B cell (primary cell): ENCODE results near the gene F13A1. TPM values are rescaled to one million over a fixed set of nuclear protein-coding genes. Genes with fewer than 3 reads are reported as not detected.

Experiments used
- ATAC-seq: fragments of 200-7000 bp; cut with Tn5 transposase; one replicate; pipeline ENCODE4 v1.10.0; 2021; ENCODE audit warnings: low read depth, mild to moderate bottlenecking, moderate number of reproducible peaks, moderate library complexity
- CTCF ChIA-PET: fragments of 350-600 bp; sonication (Branson Sonifier 250); formaldehyde crosslinking; loops from one replicate; lab custom pipeline; 2021; ENCODE audit warnings: antibody characterized with exemption, inconsistent platforms; lab: Charles Lee
- POLR2A ChIA-PET: fragments of 350-600 bp; sonication (Branson Sonifier 250); formaldehyde crosslinking; loops from one replicate; lab custom pipeline; 2021; ENCODE audit warnings: antibody characterized with exemption; lab: Charles Lee
- DNase-seq: peaks from one replicate; pipeline ENCODE4 v3.0.0; 2013
- H2AFZ ChIP-seq: 2 replicates; pipeline ENCODE4 v1.6.1; 2012; ENCODE audit warnings: mild to moderate bottlenecking, low read depth, low read length; ENCODE audit not compliant: insufficient read depth, poor library complexity, severe bottlenecking
- H3K27ac ChIP-seq, 2 donors: 1 replicate in 1 of 2; 2 replicates in 1 of 2; pipeline ENCODE4 v1.5.1; 2012 to 2013; ENCODE audit warnings: low read length in 2 of 2, mild to moderate bottlenecking in 2 of 2, moderate library complexity in 1 of 2
- H3K27me3 ChIP-seq, 4 experiments: fragments of 200-600 bp in 1 of 4; sonication (generic) in 1 of 4; replicated peaks in 1 of 4; 1 replicate in 2 of 4; 2 replicates in 2 of 4; pipeline versions ENCODE4 v1.6.1 to v1.7.0; 2013 to 2016; ENCODE audit warnings: low read length in 3 of 4, mild to moderate bottlenecking in 2 of 4, mixed read lengths in 1 of 4, moderate library complexity in 1 of 4; ENCODE audit not compliant: insufficient read depth in 4 of 4, control insufficient read depth in 3 of 4; ENCODE audit errors: control extremely low read depth in 1 of 4
- H3K36me3 ChIP-seq, 2 experiments: replicated peaks in 1 of 2; 1 replicate in 1 of 2; 2 replicates in 1 of 2; pipeline versions ENCODE4 v1.6.1 to v1.7.1; 2013; ENCODE audit warnings: low read length in 1 of 2; ENCODE audit not compliant: insufficient read depth in 2 of 2, control insufficient read depth in 1 of 2; ENCODE audit errors: control extremely low read depth in 1 of 2, extremely low read depth in 1 of 2
- H3K4me1 ChIP-seq, 2 donors: fragments of 200-600 bp in 1 of 2; sonication (generic) in 1 of 2; 1 replicate in 1 of 2; 2 replicates in 1 of 2; pipeline versions ENCODE4 v1.5.1 to v1.6.1; 2013 to 2017; ENCODE audit warnings: low read length in 2 of 2; ENCODE audit not compliant: control insufficient read depth in 2 of 2, insufficient read depth in 2 of 2
- H3K4me2 ChIP-seq: replicated peaks from 2 replicates; pipeline ENCODE3; 2012; ENCODE audit warnings: mild to moderate bottlenecking, low read depth, low read length; ENCODE audit not compliant: poor library complexity, severe bottlenecking
- H3K4me3 ChIP-seq, 5 experiments: fragments of 200-600 bp in 1 of 5; sonication (generic) in 1 of 5; 1 replicate in 3 of 5; 2 replicates in 2 of 5; pipeline versions ENCODE4 v1.5.1 to v1.7.0; 2011 to 2016; ENCODE audit warnings: low read length in 4 of 5, mild to moderate bottlenecking in 4 of 5, low read depth in 2 of 5, control low read depth in 1 of 5, moderate library complexity in 1 of 5; ENCODE audit not compliant: insufficient read depth in 1 of 5; ENCODE audit errors: control extremely low read depth in 1 of 5, extremely low read depth in 1 of 5
- H3K79me2 ChIP-seq: fragments of 200-600 bp; sonication (generic); one replicate; pipeline ENCODE4 v1.6.0; 2016; ENCODE audit warnings: low read length; ENCODE audit not compliant: control insufficient read depth, insufficient read depth
- H3K9ac ChIP-seq: fragments of 200-600 bp; sonication (generic); 2 replicates; pipeline ENCODE4 v1.6.1; 2017; ENCODE audit warnings: mild to moderate bottlenecking, low read length, moderate library complexity
- H3K9me3 ChIP-seq, 3 donors: one replicate each; pipeline versions ENCODE4 v1.6.1 to v1.7.1; 2013; ENCODE audit warnings: low read length in 2 of 3; ENCODE audit not compliant: control insufficient read depth in 2 of 3, insufficient read depth in 1 of 3; ENCODE audit errors: control extremely low read depth in 1 of 3
- H4K20me1 ChIP-seq: 2 replicates; pipeline ENCODE4 v1.6.0; 2012; ENCODE audit warnings: mild to moderate bottlenecking, low read length; ENCODE audit not compliant: insufficient read depth, control insufficient read depth, poor library complexity, severe bottlenecking
- H3K27ac Mint-ChIP-seq: one replicate; pipeline ENCODE4 v1.8.0; 2021; ENCODE audit warnings: mixed read lengths
- H3K27me3 Mint-ChIP-seq: one replicate; pipeline ENCODE4 v1.8.0; 2021; ENCODE audit warnings: mixed read lengths
- H3K4me1 Mint-ChIP-seq: one replicate; pipeline ENCODE4 v1.8.0; 2021; ENCODE audit warnings: mixed read lengths
- H3K4me3 Mint-ChIP-seq: one replicate; pipeline ENCODE4 v1.8.0; 2021; ENCODE audit warnings: mixed read lengths
- H3K9me3 Mint-ChIP-seq: one replicate; pipeline ENCODE4 v1.8.0; 2022; ENCODE audit warnings: mixed read lengths; ENCODE audit not compliant: insufficient read depth
- EZH2 ChIP-seq: IDR thresholded peaks from 2 replicates; pipeline ENCODE4 v1.6.1; 2012; ENCODE audit warnings: borderline replicate concordance, low read depth, mild to moderate bottlenecking, moderate library complexity, low read length; ENCODE audit not compliant: insufficient read depth, poor library complexity, severe bottlenecking
- whole genome bisulfite sequencing: methylation state at CpG from one replicate; pipeline ENCODE4 v1.1.5; 2013; ENCODE audit warnings: missing lambda C conversion rate; ENCODE audit not compliant: insufficient coverage; 5-methylcytosine and 5-hydroxymethylcytosine counted together
- intact Hi-C: fragments of 100-400 bp; cut with micrococcal nuclease; formaldehyde crosslinking; loops from one replicate; pipeline ENCODE4 v1.10.0; 2022
- polyA plus RNA-seq: library from polyadenylated mRNA; depleted of rRNA; stranded (reverse); fragments of >200 nt; gene quantifications from 2 replicates; pipeline ENCODE4 v1.2.3, GENCODE V29; 2012
- total RNA-seq, 2 donors: library from RNA; stranded (reverse); fragments of 120-200 nt in 1 of 2; gene quantifications; 1 replicate in 1 of 2; 2 replicates in 1 of 2; pipeline versions ENCODE4 v1.2.3 to v1.2.4, GENCODE V29; 2013 to 2022
- TF ChIP-seq, protein P1 (sequence below): fragments of 200-600 bp; IDR thresholded peaks from one replicate; pipeline ENCODE4 v1.8.0; 2022; ENCODE audit warnings: antibody characterized with exemption, mild to moderate bottlenecking

Gene F13A1
- total and polyA plus RNA-seq, 2 donors (not counting 1 experiment from before 2014, with no cell fraction given) = 0.43 to 2.0 TPM

DNA sequence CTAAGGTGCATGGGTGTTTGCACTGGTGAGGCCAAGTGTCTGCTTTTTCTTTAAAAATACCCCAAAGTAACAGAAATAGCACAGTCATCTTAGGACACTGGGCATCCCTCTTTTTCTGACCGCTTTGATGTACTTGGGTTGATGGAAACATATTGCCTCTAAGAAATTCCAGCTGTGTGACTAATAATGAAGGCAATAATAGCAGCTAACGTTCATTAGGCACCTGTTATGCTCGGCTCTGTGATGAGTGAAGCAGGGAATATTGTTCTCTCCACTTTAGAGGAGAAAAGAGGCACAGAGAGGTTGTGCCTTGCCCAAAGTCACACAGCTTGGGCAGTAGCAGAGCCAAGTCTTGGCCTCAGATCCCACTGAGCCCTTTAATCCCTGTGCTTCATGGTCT is 100.7 kb downstream of the F13A1 start:
- peaks cover 22% of the 10 kb centered on the region for H3K27me3 Mint-ChIP-seq
- intact Hi-C loops = no loop called here
- CTCF ChIA-PET = no interaction called here

GRCh38 chr6:6218759-6219085 is 101.7 kb downstream of the F13A1 start:
- no peak for ATAC-seq
- WGBS = 100% methylated on average over 2 of the region's 3 CpGs

More for the DNA sequence above, 100.7 kb downstream of the F13A1 start:
- Mint-ChIP-seq H3K27ac (no peak overlapping the region), H3K4me1 (no peaks in the 10 kb centered on the region), H3K9me3 (no peaks in the 10 kb centered on the region), H3K4me3 (no peak overlapping the region)
- Histone ChIP-seq H3K27me3 (peaks cover 0 to 2% (median under 1%) of the 10 kb centered on the region in 4 experiments), H4K20me1 (no peaks in the 10 kb centered on the region), H3K27ac (no peak overlapping the region), H3K36me3 (no peaks in the 10 kb centered on the region), H3K4me1 (no peaks in the 10 kb centered on the region), H2AFZ (no peak overlapping the region), H3K9me3 (no peaks in the 10 kb centered on the region), H3K9ac (no peak overlapping the region), H3K4me3 (no peak overlapping the region), H3K4me2 (no peak overlapping the region), H3K79me2 (no peaks in the 10 kb centered on the region)
- POLR2A ChIA-PET = no interaction called here
- no peak for DNase-seq
- 77% methylated on average over 3 of the region's 3 CpGs for WGBS
- no peak for TF ChIP-seq EZH2
- ATAC-seq = no peak

More at GRCh38 chr6:6218759-6219085, 101.7 kb downstream of the F13A1 start:
- no peaks in the 10 kb centered on the region for H3K4me1 ChIP-seq
- H3K27ac Mint-ChIP-seq = no peak overlapping the region
- H3K27me3 Mint-ChIP-seq = peaks cover 20% of the 10 kb centered on the region
- no peak overlapping the region for H3K4me3 ChIP-seq
- DNase-seq = no peak
- ChIA-PET CTCF (no interaction called here), POLR2A (no interaction called here)
- no peaks in the 10 kb centered on the region for H3K9me3 Mint-ChIP-seq
- no peak overlapping the region for H3K27ac ChIP-seq
- no peak overlapping the region for H3K4me3 Mint-ChIP-seq
- no peaks in the 10 kb centered on the region for H3K79me2 ChIP-seq
- TF ChIP-seq, protein P1, sequence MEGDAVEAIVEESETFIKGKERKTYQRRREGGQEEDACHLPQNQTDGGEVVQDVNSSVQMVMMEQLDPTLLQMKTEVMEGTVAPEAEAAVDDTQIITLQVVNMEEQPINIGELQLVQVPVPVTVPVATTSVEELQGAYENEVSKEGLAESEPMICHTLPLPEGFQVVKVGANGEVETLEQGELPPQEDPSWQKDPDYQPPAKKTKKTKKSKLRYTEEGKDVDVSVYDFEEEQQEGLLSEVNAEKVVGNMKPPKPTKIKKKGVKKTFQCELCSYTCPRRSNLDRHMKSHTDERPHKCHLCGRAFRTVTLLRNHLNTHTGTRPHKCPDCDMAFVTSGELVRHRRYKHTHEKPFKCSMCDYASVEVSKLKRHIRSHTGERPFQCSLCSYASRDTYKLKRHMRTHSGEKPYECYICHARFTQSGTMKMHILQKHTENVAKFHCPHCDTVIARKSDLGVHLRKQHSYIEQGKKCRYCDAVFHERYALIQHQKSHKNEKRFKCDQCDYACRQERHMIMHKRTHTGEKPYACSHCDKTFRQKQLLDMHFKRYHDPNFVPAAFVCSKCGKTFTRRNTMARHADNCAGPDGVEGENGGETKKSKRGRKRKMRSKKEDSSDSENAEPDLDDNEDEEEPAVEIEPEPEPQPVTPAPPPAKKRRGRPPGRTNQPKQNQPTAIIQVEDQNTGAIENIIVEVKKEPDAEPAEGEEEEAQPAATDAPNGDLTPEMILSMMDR = no peak
- TF ChIP-seq EZH2 = no peak
- no peak overlapping the region for H3K4me2 ChIP-seq
- no peak overlapping the region for H2AFZ ChIP-seq
- no peaks in the 10 kb centered on the region for H3K4me1 Mint-ChIP-seq
- H4K20me1 ChIP-seq = no peaks in the 10 kb centered on the region
- intact Hi-C loops = no loop called here
- no peak overlapping the region for H3K9ac ChIP-seq
- H3K27me3 ChIP-seq = no peaks in the 10 kb centered on the region
- H3K36me3 ChIP-seq = no peaks in the 10 kb centered on the region
- H3K9me3 ChIP-seq = no peaks in the 10 kb centered on the region
